Breast epithelium (tissue), 4 donors: ENCODE data around the gene SNRPA1. TPM values are rescaled to one million over a fixed set of nuclear protein-coding genes. Genes with fewer than 3 reads are reported as not detected.
A peak's percentile ranks its signal among the peaks of the same experiment; 100 is the strongest.

Experiments used
- DNase-seq, 2 donors: peaks; one replicate each; pipeline ENCODE4 v3.0.0-alpha.2; 2019; ENCODE audit warnings: low spot score in 2 of 2
- H3K27ac ChIP-seq, 2 donors: fragments of 200-600 bp; sonication (generic) in 1 of 2; one replicate each; pipeline ENCODE4 v1.5.1; 2016 to 2019; ENCODE audit warnings: mild to moderate bottlenecking in 1 of 2
- H3K27me3 ChIP-seq, 2 donors: fragments of 200-600 bp; sonication (generic) in 1 of 2; one replicate each; pipeline versions ENCODE4 v1.5.1 to v1.6.0; 2017 to 2019; ENCODE audit warnings: control low read depth in 1 of 2, mild to moderate bottlenecking in 1 of 2
- H3K36me3 ChIP-seq: fragments of 200-600 bp; one replicate; pipeline ENCODE4 v1.5.1; 2019
- H3K4me1 ChIP-seq, 2 donors: fragments of 200-600 bp; sonication (generic); one replicate each; pipeline ENCODE4 v1.5.1; 2016 to 2019; ENCODE audit warnings: control low read depth in 1 of 2
- H3K4me3 ChIP-seq, 3 donors: fragments of 200-600 bp; sonication (generic); 1 replicate in 2 of 3; 2 replicates in 1 of 3; pipeline ENCODE4 v1.5.1; 2016 to 2019; ENCODE audit warnings: mild to moderate bottlenecking in 3 of 3, moderate library complexity in 2 of 3
- H3K9me3 ChIP-seq, 2 donors: fragments of 200-600 bp; sonication (generic) in 1 of 2; one replicate each; pipeline ENCODE4 v1.5.1; 2016 to 2019; ENCODE audit warnings: control low read depth in 1 of 2
- intact Hi-C: fragments of 100-400 bp; cut with DNase I; formaldehyde crosslinking; loops from one replicate; pipeline ENCODE4 v1.15.1; 2023; ENCODE audit warnings: low total_unique reads
- total RNA-seq, 3 donors: library from RNA; depleted of rRNA; stranded (reverse); fragments of >200 nt; gene quantifications; one replicate each; pipeline ENCODE4 v1.1.0, GENCODE V29; 2016
- TF ChIP-seq, protein P1 (sequence below), 3 donors: fragments of 450-650 bp; IDR thresholded peaks; one replicate each; pipeline ENCODE4 v1.5.1; 2016 to 2017; ENCODE audit warnings: antibody characterized with exemption in 3 of 3, mild to moderate bottlenecking in 3 of 3, moderate library complexity in 3 of 3

Gene SNRPA1
- total RNA-seq, 3 donors from 2014 or later = 26.4 to 51.1 (median 44.3) TPM

DNA sequence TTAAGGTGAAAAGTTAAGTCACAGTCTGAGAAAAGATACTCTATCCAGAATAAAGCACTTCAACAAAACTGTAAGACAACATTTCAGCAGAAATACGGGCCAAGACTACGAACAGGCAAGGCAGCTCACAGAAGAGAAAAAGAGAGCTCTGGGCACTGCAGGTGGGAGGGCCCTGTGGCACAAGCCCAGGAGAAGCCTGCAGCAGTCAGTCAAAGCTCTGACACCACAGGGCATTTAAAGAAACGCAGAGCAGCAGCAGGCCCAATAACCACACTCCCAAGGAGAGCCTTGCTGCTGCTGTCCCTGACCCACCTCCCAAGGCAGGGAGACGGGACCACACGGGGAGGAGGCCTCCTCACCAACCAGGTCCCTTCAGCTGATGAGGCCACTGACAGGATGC is 62.4 kb downstream of the SNRPA1 start:
- no peak for DNase-seq
- Histone ChIP-seq H3K27ac (peak overlapping the region; percentile 40 to 45), H3K4me3 (no peak overlapping the region), H3K27me3 (no peaks in the 10 kb centered on the region), H3K4me1 (peaks cover 0 to 9% of the 10 kb centered on the region in 2 donors), H3K9me3 (peaks cover 0 to 11% of the 10 kb centered on the region in 2 donors), H3K36me3 (no peaks in the 10 kb centered on the region)
- TF ChIP-seq, protein P1, sequence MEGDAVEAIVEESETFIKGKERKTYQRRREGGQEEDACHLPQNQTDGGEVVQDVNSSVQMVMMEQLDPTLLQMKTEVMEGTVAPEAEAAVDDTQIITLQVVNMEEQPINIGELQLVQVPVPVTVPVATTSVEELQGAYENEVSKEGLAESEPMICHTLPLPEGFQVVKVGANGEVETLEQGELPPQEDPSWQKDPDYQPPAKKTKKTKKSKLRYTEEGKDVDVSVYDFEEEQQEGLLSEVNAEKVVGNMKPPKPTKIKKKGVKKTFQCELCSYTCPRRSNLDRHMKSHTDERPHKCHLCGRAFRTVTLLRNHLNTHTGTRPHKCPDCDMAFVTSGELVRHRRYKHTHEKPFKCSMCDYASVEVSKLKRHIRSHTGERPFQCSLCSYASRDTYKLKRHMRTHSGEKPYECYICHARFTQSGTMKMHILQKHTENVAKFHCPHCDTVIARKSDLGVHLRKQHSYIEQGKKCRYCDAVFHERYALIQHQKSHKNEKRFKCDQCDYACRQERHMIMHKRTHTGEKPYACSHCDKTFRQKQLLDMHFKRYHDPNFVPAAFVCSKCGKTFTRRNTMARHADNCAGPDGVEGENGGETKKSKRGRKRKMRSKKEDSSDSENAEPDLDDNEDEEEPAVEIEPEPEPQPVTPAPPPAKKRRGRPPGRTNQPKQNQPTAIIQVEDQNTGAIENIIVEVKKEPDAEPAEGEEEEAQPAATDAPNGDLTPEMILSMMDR (IDR thresholded peaks at IDR 0.05) = no peak
- intact Hi-C loops = no loop called here

Other genes starting within 250 kb of the SNRPA1 start
- 10 to 100 TPM; 22.6 to 36.7 (median 33.4) TPM for gene CHSY1, start 43.2 kb downstream of the SNRPA1 start, total RNA-seq
- 10 to 100 TPM; 56.1 to 76.8 (median 76.4) TPM for gene SELENOS, start 17.8 kb downstream of the SNRPA1 start, total RNA-seq
- 10 to 100 TPM in 2 of 3 donors, 1 to 10 TPM in 1; 7.2 to 19.7 (median 18.0) TPM for gene PCSK6, start 194.5 kb upstream of the SNRPA1 start, total RNA-seq